ENCODE data around the gene TATDN2. TPM values are rescaled to one million over a fixed set of nuclear protein-coding genes. Genes with fewer than 3 reads are reported as not detected.
A peak's percentile ranks its signal among the peaks of the same experiment; 100 is the strongest.

Gene TATDN2, protein sequence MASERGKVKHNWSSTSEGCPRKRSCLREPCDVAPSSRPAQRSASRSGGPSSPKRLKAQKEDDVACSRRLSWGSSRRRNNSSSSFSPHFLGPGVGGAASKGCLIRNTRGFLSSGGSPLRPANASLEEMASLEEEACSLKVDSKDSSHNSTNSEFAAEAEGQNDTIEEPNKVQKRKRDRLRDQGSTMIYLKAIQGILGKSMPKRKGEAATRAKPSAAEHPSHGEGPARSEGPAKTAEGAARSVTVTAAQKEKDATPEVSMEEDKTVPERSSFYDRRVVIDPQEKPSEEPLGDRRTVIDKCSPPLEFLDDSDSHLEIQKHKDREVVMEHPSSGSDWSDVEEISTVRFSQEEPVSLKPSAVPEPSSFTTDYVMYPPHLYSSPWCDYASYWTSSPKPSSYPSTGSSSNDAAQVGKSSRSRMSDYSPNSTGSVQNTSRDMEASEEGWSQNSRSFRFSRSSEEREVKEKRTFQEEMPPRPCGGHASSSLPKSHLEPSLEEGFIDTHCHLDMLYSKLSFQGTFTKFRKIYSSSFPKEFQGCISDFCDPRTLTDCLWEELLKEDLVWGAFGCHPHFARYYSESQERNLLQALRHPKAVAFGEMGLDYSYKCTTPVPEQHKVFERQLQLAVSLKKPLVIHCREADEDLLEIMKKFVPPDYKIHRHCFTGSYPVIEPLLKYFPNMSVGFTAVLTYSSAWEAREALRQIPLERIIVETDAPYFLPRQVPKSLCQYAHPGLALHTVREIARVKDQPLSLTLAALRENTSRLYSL
- polyA plus RNA-seq (2013, experiment 1 of 2): 10.3 TPM
- polyA plus RNA-seq (2013, experiment 2 of 2): 10.2 TPM

DNA sequence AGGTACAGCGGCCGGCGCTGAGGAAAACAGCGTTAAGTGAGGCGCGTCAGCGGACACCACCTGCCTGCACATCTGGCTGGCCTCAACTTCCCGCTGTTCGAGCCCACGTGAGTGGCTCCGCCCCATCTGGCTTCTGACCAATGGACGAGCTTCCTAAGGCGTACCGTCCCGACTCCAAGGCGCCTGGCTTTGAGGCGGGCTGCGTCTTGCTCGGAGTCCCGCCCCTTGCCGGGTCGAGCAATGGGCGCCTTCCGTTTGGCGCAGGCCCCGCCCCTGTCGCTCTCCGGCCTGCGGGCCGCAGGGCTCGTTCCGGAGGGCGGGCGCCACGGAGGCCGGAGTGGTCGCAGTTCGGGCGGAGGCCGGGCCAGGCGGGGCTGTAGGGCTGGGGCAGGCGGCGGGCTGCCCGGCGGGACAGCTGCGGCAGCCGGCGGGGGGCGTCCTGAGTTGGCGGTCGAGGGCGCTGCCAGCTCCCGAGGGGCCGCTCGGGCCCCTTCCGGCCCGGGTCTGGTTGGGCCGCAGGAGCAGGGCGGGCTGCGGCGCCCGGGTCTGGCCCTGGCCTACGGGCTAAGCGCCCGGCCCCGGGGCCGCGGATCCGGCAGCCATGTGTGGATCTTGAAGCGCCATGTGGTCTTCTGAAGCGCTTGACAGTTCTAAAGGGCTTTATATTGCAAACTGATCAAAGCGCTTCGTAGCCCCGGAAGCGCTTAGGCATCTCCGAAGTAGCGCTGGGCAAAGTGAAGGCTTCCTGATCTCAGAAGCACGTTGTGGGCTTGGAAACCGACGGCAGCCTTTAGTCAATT lies at the start of gene TATDN2:
Gene TATDN2 (plus strand): TSS at position 276 of the 800 bp plus-strand sequence. CDS start 742 bp downstream, outside the sequence.
- peak within 1 kb of the TSS; percentile 88 for H2AFZ ChIP-seq (ENCODE audit: low read length)
- no peak within 1 kb of the TSS for H4K8ac ChIP-seq (ENCODE audit: low read depth, low read length)
- peak within 1 kb of the TSS; percentile 73 to 93 for H3K4me3 ChIP-seq (ENCODE audit: low read length in 2 of 2)
- peak; percentile 83 for DNase-seq (ENCODE audit: low spot score)
- peaks cover 0 to 11% of the 10 kb centered on the region in 2 donors for H3K4me1 ChIP-seq (ENCODE audit: control insufficient read depth in 2 of 2, insufficient read depth in 1 of 2, low read depth in 1 of 2, low read length in 2 of 2)
- H3K27ac ChIP-seq (replicated peaks; ENCODE audit: low read length): no peak within 1 kb of the TSS
- H3K9ac ChIP-seq (ENCODE audit: low read depth, low read length, poor library complexity): peak within 1 kb of the TSS; percentile 91
- H3K9me3 ChIP-seq (replicated peaks in 1 of 2; ENCODE audit: control insufficient read depth in 2 of 2, insufficient read depth in 1 of 2, low read depth in 1 of 2, low read length in 2 of 2): peaks cover 3 to 18% of the 10 kb centered on the region in 2 donors
- no peak within 1 kb of the TSS for H2BK120ac ChIP-seq (ENCODE audit: low read depth, low read length)
- peak within 1 kb of the TSS; percentile 67 for H3K23ac ChIP-seq (ENCODE audit: low read depth, low read length, poor library complexity)
- peak within 1 kb of the TSS; percentile 94 for H3K14ac ChIP-seq (ENCODE audit: low read length)
- no CpG with 5 or more reads among the region's 80 CpGs for WGBS, 2 donors (ENCODE audit: extremely low coverage in 2 of 2, insufficient read length in 2 of 2, insufficient replicate concordance in 1 of 2)
- H3K27me3 ChIP-seq (ENCODE audit: control insufficient read depth in 3 of 3, insufficient read depth in 3 of 3, low read depth in 1 of 3, low read length in 3 of 3): no peaks in the 10 kb centered on the region
- no peak within 1 kb of the TSS for H2BK5ac ChIP-seq (ENCODE audit: low read length)
- peak within 1 kb of the TSS; percentile 78 for H2AK5ac ChIP-seq (ENCODE audit: low read depth, low read length)
- H3K4me2 ChIP-seq (ENCODE audit: insufficient read depth, low read length, poor library complexity, severe bottlenecking): peak within 1 kb of the TSS; percentile 91
- no peak within 1 kb of the TSS for H2BK12ac ChIP-seq (ENCODE audit: low read length)
- H3K18ac ChIP-seq (ENCODE audit: low read length): peak within 1 kb of the TSS; percentile 89
- H3K36me3 ChIP-seq (replicated peaks in 1 of 2; ENCODE audit: control insufficient read depth in 2 of 2, insufficient read depth in 2 of 2, low read length in 2 of 2): peaks cover 8 to 31% of the 10 kb centered on the region in 2 donors
- H3K79me1 ChIP-seq (ENCODE audit: low read depth, low read length): peaks cover 3% of the 10 kb centered on the region
- H4K91ac ChIP-seq (ENCODE audit: low read depth, low read length, poor library complexity): no peak within 1 kb of the TSS
- no peak within 1 kb of the TSS for H3K4ac ChIP-seq (ENCODE audit: low read length)
- H2BK15ac ChIP-seq (ENCODE audit: low read length): peak within 1 kb of the TSS; percentile 38

DNA sequence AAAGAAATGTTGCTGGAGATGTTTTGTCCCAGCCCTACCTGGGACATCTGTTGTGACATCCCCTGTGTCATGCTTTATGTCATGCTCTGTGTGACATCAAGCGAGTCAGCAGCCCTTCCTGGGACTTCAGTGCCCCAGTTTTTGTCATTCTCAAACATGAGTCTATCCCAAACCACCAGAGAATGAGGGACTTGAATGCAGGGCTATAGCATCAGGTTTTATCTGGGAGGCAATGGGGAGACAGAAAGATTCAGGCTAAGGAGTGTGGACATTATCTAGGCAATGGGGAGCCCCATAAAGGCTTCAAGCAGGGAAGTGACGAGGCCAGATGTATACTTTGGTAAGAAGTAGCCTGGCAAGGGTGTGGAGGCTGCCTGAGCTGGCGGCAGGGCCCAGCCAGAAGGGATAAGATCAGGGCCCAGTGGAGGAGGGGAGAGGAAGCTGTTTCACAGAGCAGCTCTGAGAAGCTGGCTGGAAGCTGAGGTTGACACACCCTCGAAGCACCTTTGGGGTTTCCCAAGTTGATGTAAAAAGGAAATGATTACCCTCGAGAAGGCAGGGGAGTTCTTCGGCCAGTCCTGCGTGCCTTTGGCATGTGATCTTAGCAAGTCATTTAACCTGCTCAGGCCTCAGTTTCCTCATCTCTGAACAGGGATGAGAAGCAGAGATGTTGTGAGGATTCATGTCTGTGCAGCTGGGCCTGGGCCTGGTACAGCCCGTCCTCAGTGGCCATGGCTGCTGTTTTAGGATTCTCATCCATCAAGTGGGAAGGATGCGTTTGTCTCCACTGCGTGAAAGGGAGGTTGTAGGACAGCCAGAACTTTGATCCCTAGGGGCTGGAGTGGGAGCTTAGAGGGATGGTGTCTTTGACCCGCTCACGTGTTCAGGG lies 49.3 kb upstream of the TATDN2 start:
- peak overlapping the region; percentile 26 for H3K23ac ChIP-seq (ENCODE audit: low read depth, low read length, poor library complexity)
- no peak overlapping the region for H2AK5ac ChIP-seq (ENCODE audit: low read depth, low read length)
- no peak overlapping the region for H2BK15ac ChIP-seq (ENCODE audit: low read length)
- H3K27me3 ChIP-seq (ENCODE audit: control insufficient read depth in 3 of 3, insufficient read depth in 3 of 3, low read depth in 1 of 3, low read length in 3 of 3): no peaks in the 10 kb centered on the region
- no peak overlapping the region for H4K91ac ChIP-seq (ENCODE audit: low read depth, low read length, poor library complexity)
- peak overlapping the region; percentile 10 for H2AFZ ChIP-seq (ENCODE audit: low read length)
- no peak overlapping the region for H4K8ac ChIP-seq (ENCODE audit: low read depth, low read length)
- no peaks in the 10 kb centered on the region for H3K9me3 ChIP-seq (replicated peaks in 1 of 2; ENCODE audit: control insufficient read depth in 2 of 2, insufficient read depth in 1 of 2, low read depth in 1 of 2, low read length in 2 of 2)
- H2BK12ac ChIP-seq (ENCODE audit: low read length): no peak overlapping the region
- no peak overlapping the region for H3K4me3 ChIP-seq (ENCODE audit: low read length in 2 of 2)
- no peak overlapping the region for H3K18ac ChIP-seq (ENCODE audit: low read length)
- peaks cover 3 to 6% of the 10 kb centered on the region in 2 donors for H3K4me1 ChIP-seq (ENCODE audit: control insufficient read depth in 2 of 2, insufficient read depth in 1 of 2, low read depth in 1 of 2, low read length in 2 of 2)
- no peak overlapping the region for H2BK5ac ChIP-seq (ENCODE audit: low read length)
- H2BK120ac ChIP-seq (ENCODE audit: low read depth, low read length): no peak overlapping the region
- no peaks in the 10 kb centered on the region for H3K36me3 ChIP-seq (replicated peaks in 1 of 2; ENCODE audit: control insufficient read depth in 2 of 2, insufficient read depth in 2 of 2, low read length in 2 of 2)
- no peaks in the 10 kb centered on the region for H3K79me1 ChIP-seq (ENCODE audit: low read depth, low read length)
- no peak overlapping the region for H3K4ac ChIP-seq (ENCODE audit: low read length)
- DNase-seq (ENCODE audit: low spot score): no peak
- no peak overlapping the region for H3K14ac ChIP-seq (ENCODE audit: low read length)
- no peak overlapping the region for H3K4me2 ChIP-seq (ENCODE audit: insufficient read depth, low read length, poor library complexity, severe bottlenecking)
- H3K27ac ChIP-seq (replicated peaks; ENCODE audit: low read length): no peak overlapping the region
- WGBS, 2 donors (ENCODE audit: extremely low coverage in 2 of 2, insufficient read length in 2 of 2, insufficient replicate concordance in 1 of 2): no CpG with 5 or more reads among the region's 12 CpGs
- no peak overlapping the region for H3K9ac ChIP-seq (ENCODE audit: low read depth, low read length, poor library complexity)

DNA sequence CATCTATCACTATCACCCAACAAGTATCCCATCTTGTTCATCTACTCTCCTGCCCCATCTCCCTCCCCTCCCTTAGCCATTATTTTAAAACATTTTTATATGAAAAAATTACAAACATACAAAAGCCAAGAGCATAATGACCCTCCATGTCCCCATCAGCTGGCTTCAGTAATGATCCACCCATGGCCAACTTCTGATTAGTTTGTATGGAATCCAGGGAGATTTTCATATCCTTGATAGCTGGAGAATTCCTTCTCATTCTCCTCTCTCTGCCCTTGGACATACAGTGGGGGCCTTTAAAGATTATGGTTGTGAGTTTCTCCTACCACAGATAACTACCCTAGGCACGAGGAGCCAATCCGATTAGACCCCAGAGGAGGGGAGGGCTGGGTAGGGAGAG lies 43.3 kb upstream of the TATDN2 start:
- Histone ChIP-seq H3K27ac (replicated peaks; ENCODE audit: low read length) (no peak overlapping the region), H2BK15ac (ENCODE audit: low read length) (no peak overlapping the region), H3K9me3 (replicated peaks in 1 of 2; ENCODE audit: control insufficient read depth in 2 of 2, insufficient read depth in 1 of 2, low read depth in 1 of 2, low read length in 2 of 2) (no peaks in the 10 kb centered on the region), H2AK5ac (ENCODE audit: low read depth, low read length) (no peak overlapping the region), H3K4ac (ENCODE audit: low read length) (no peak overlapping the region), H4K8ac (ENCODE audit: low read depth, low read length) (no peak overlapping the region), H3K4me2 (ENCODE audit: insufficient read depth, low read length, poor library complexity, severe bottlenecking) (no peak overlapping the region), H3K4me3 (ENCODE audit: low read length in 2 of 2) (no peak overlapping the region), H3K23ac (ENCODE audit: low read depth, low read length, poor library complexity) (no peak overlapping the region), H3K18ac (ENCODE audit: low read length) (no peak overlapping the region), H3K27me3 (ENCODE audit: control insufficient read depth in 3 of 3, insufficient read depth in 3 of 3, low read depth in 1 of 3, low read length in 3 of 3) (no peaks in the 10 kb centered on the region), H3K79me1 (ENCODE audit: low read depth, low read length) (no peaks in the 10 kb centered on the region), H2AFZ (ENCODE audit: low read length) (no peak overlapping the region), H3K36me3 (replicated peaks in 1 of 2; ENCODE audit: control insufficient read depth in 2 of 2, insufficient read depth in 2 of 2, low read length in 2 of 2) (no peaks in the 10 kb centered on the region), H3K4me1 (ENCODE audit: control insufficient read depth in 2 of 2, insufficient read depth in 1 of 2, low read depth in 1 of 2, low read length in 2 of 2) (no peaks in the 10 kb centered on the region), H3K9ac (ENCODE audit: low read depth, low read length, poor library complexity) (no peak overlapping the region), H4K91ac (ENCODE audit: low read depth, low read length, poor library complexity) (no peak overlapping the region), H3K14ac (ENCODE audit: low read length) (no peak overlapping the region), H2BK120ac (ENCODE audit: low read depth, low read length) (no peak overlapping the region), H2BK5ac (ENCODE audit: low read length) (no peak overlapping the region), H2BK12ac (ENCODE audit: low read length) (no peak overlapping the region)
- WGBS, 2 donors (ENCODE audit: extremely low coverage in 2 of 2, insufficient read length in 2 of 2, insufficient replicate concordance in 1 of 2): no CpG with 5 or more reads among the region's 2 CpGs
- no peak for DNase-seq (ENCODE audit: low spot score)

Data from neuronal stem cell (in vitro differentiated cells).